ENCODE data around the gene KRT6B.

Gene KRT6B

DNA sequence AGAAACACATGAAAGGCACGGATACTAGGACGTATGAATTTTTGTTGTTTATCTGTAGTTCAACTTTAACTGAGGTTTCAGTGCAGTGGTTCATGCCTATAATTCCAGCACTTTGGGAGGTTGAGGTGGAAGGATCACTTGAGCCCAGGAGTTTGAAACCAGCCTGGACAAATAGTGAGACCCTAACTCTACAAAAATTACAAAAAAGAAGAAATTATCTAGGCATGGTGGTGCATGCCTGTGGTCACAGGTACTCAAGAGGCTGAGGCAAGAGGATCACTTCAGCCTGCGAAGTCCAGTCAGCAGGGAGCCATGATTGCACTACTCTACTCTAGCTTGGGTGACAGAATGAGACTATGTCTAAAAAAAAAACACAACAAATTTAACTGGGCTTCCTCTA is 8.0 kb downstream of the KRT6B start:
- Histone ChIP-seq H3F3A (ENCODE audit: low read depth) (no peaks in the 10 kb centered on the region), H3K9ac (ENCODE audit: low read depth, low read length, poor library complexity, severe bottlenecking) (no peak overlapping the region), H3K36me3 (ENCODE audit: insufficient read depth, low read length) (no peaks in the 10 kb centered on the region), H3K9me3 (ENCODE audit: insufficient read depth, low read depth, low read length) (no peaks in the 10 kb centered on the region), H3K9me2 (replicated peaks; ENCODE audit: low read depth, low read length) (no peaks in the 10 kb centered on the region), H3K4me1 (ENCODE audit: insufficient read depth, low read length, poor library complexity, severe bottlenecking) (no peaks in the 10 kb centered on the region), H3K27me3 (ENCODE audit: insufficient read depth, low read length, poor library complexity, severe bottlenecking) (no peaks in the 10 kb centered on the region), H3K4me3 (ENCODE audit: low read length, poor library complexity, severe bottlenecking) (no peak overlapping the region), H3K79me2 (ENCODE audit: insufficient read depth, low read length) (no peaks in the 10 kb centered on the region), H2AFZ (ENCODE audit: low read length) (no peak overlapping the region), H3K4me2 (ENCODE audit: low read depth, low read length, poor library complexity, severe bottlenecking) (no peak overlapping the region), H4K20me1 (ENCODE audit: insufficient read depth, low read length, poor library complexity, severe bottlenecking) (no peaks in the 10 kb centered on the region)
- TF ChIP-seq EZH2phosphoT487 (IDR thresholded peaks at IDR 0.05; ENCODE audit: borderline replicate concordance): no peak

DNA sequence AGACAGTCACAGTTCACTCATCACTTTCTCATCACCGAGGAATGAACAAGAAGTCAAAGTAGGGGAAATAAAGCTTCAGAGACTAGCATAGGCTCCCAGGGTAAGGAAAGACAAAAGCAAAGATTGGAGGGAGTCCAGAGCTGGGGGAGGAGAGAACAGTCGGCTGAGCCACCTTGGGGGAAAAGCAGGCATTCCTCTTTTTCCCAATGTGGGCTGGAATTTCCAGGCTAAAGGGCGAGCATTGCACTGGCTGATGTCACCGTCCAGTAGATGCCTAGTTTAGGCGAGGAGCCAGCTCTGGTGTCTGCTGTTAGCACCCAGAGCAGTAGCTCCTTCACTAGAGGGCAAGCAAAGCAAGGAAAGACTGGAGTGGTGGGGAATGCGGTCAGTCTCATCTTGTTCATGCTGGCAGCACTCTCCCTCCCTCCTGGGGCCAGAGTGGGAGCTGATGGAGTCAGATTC is 9.3 kb downstream of the KRT6B start:
- no peak overlapping the region for H2AFZ ChIP-seq (ENCODE audit: low read length)
- no peaks in the 10 kb centered on the region for H3F3A ChIP-seq (ENCODE audit: low read depth)
- no peaks in the 10 kb centered on the region for H3K4me1 ChIP-seq (ENCODE audit: insufficient read depth, low read length, poor library complexity, severe bottlenecking)
- no peaks in the 10 kb centered on the region for H4K20me1 ChIP-seq (ENCODE audit: insufficient read depth, low read length, poor library complexity, severe bottlenecking)
- H3K4me2 ChIP-seq (ENCODE audit: low read depth, low read length, poor library complexity, severe bottlenecking): no peak overlapping the region
- TF ChIP-seq EZH2phosphoT487 (IDR thresholded peaks at IDR 0.05; ENCODE audit: borderline replicate concordance): no peak
- TF ChIP-seq, protein P1, sequence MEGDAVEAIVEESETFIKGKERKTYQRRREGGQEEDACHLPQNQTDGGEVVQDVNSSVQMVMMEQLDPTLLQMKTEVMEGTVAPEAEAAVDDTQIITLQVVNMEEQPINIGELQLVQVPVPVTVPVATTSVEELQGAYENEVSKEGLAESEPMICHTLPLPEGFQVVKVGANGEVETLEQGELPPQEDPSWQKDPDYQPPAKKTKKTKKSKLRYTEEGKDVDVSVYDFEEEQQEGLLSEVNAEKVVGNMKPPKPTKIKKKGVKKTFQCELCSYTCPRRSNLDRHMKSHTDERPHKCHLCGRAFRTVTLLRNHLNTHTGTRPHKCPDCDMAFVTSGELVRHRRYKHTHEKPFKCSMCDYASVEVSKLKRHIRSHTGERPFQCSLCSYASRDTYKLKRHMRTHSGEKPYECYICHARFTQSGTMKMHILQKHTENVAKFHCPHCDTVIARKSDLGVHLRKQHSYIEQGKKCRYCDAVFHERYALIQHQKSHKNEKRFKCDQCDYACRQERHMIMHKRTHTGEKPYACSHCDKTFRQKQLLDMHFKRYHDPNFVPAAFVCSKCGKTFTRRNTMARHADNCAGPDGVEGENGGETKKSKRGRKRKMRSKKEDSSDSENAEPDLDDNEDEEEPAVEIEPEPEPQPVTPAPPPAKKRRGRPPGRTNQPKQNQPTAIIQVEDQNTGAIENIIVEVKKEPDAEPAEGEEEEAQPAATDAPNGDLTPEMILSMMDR (conservative IDR thresholded peaks at IDR 0.05; ENCODE audit: low read length): no peak
- no peaks in the 10 kb centered on the region for H3K27me3 ChIP-seq (ENCODE audit: insufficient read depth, low read length, poor library complexity, severe bottlenecking)
- H3K79me2 ChIP-seq (ENCODE audit: insufficient read depth, low read length): no peaks in the 10 kb centered on the region
- no peak overlapping the region for H3K4me3 ChIP-seq (ENCODE audit: low read length, poor library complexity, severe bottlenecking)
- no peak overlapping the region for H3K9ac ChIP-seq (ENCODE audit: low read depth, low read length, poor library complexity, severe bottlenecking)
- no peaks in the 10 kb centered on the region for H3K36me3 ChIP-seq (ENCODE audit: insufficient read depth, low read length)
- no peaks in the 10 kb centered on the region for H3K9me3 ChIP-seq (ENCODE audit: insufficient read depth, low read depth, low read length)
- no peaks in the 10 kb centered on the region for H3K9me2 ChIP-seq (replicated peaks; ENCODE audit: low read depth, low read length)

DNA sequence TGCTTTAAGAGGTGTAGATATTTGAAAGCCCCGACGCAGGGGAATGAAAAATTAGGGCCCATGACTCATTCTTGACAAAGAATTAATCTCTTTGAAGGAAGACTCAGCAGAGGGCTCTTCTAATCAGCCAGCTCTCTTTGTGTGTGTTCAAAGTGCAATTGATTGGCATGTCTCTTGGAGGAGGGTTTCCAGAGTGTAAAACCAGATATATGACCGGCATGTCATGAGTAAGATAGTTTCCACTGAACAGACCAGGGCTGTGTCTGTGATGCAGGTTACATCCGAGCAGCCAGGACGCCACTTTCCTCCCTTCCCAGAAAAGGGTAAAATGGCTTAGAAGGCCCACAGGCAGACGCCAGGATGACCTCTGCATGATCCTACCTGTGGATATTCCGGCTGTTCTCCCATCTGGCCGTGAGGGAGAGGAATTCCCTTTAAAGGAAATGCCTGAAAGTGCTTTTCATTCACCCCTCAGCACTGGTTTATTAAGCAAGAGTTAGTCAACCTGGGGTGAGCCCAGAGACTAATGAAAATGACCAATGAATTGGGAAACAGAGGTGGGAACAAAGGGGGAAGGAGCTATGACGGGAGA is 10.5 kb downstream of the KRT6B start:
- H3K4me3 ChIP-seq (ENCODE audit: low read length, poor library complexity, severe bottlenecking): no peak overlapping the region
- H3K36me3 ChIP-seq (ENCODE audit: insufficient read depth, low read length): no peaks in the 10 kb centered on the region
- H3F3A ChIP-seq (ENCODE audit: low read depth): no peaks in the 10 kb centered on the region
- H3K4me1 ChIP-seq (ENCODE audit: insufficient read depth, low read length, poor library complexity, severe bottlenecking): no peaks in the 10 kb centered on the region
- no peak overlapping the region for H2AFZ ChIP-seq (ENCODE audit: low read length)
- TF ChIP-seq, protein P1 (conservative IDR thresholded peaks at IDR 0.05; ENCODE audit: low read length): no peak
- TF ChIP-seq EZH2phosphoT487 (IDR thresholded peaks at IDR 0.05; ENCODE audit: borderline replicate concordance): no peak
- H3K9me2 ChIP-seq (replicated peaks; ENCODE audit: low read depth, low read length): no peaks in the 10 kb centered on the region
- H3K4me2 ChIP-seq (ENCODE audit: low read depth, low read length, poor library complexity, severe bottlenecking): no peak overlapping the region
- H4K20me1 ChIP-seq (ENCODE audit: insufficient read depth, low read length, poor library complexity, severe bottlenecking): no peaks in the 10 kb centered on the region
- H3K9me3 ChIP-seq (ENCODE audit: insufficient read depth, low read depth, low read length): no peaks in the 10 kb centered on the region
- no peaks in the 10 kb centered on the region for H3K79me2 ChIP-seq (ENCODE audit: insufficient read depth, low read length)
- no peak overlapping the region for H3K9ac ChIP-seq (ENCODE audit: low read depth, low read length, poor library complexity, severe bottlenecking)
- H3K27me3 ChIP-seq (ENCODE audit: insufficient read depth, low read length, poor library complexity, severe bottlenecking): no peaks in the 10 kb centered on the region

DNA sequence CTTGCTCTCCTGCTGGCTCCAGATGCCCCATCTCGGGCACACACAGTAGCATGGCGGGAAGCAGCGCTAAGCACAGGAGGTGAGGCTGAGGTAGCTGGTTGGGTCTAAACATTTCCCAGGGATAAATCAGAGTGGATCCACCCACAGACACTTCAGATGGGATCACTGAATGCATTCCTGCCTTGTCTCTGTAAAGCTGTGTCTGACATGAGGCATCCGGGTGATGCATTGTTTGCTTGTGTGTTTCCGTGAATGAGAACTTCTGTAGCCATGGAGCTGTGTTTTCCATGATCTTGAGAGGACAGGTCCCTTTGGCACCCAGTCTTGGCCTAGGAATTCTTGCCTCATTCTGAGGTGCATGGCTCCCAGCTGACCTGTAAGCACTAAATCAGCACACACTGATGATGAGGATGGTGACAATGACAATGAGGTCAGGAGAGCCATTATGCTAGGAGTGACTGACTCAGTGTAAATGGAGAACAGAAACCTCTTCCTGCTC is 11.1 kb downstream of the KRT6B start:
- Histone ChIP-seq H2AFZ (ENCODE audit: low read length) (no peak overlapping the region), H3K79me2 (ENCODE audit: insufficient read depth, low read length) (no peaks in the 10 kb centered on the region), H4K20me1 (ENCODE audit: insufficient read depth, low read length, poor library complexity, severe bottlenecking) (no peaks in the 10 kb centered on the region), H3K9me2 (replicated peaks; ENCODE audit: low read depth, low read length) (no peaks in the 10 kb centered on the region), H3K27me3 (ENCODE audit: insufficient read depth, low read length, poor library complexity, severe bottlenecking) (no peaks in the 10 kb centered on the region), H3K4me1 (ENCODE audit: insufficient read depth, low read length, poor library complexity, severe bottlenecking) (no peaks in the 10 kb centered on the region), H3K9ac (ENCODE audit: low read depth, low read length, poor library complexity, severe bottlenecking) (no peak overlapping the region), H3K4me3 (ENCODE audit: low read length, poor library complexity, severe bottlenecking) (no peak overlapping the region), H3K4me2 (ENCODE audit: low read depth, low read length, poor library complexity, severe bottlenecking) (no peak overlapping the region), H3K36me3 (ENCODE audit: insufficient read depth, low read length) (no peaks in the 10 kb centered on the region), H3F3A (ENCODE audit: low read depth) (no peaks in the 10 kb centered on the region), H3K9me3 (ENCODE audit: insufficient read depth, low read depth, low read length) (no peaks in the 10 kb centered on the region)
- TF ChIP-seq EZH2phosphoT487 (IDR thresholded peaks at IDR 0.05; ENCODE audit: borderline replicate concordance): no peak
- TF ChIP-seq, protein P1 (conservative IDR thresholded peaks at IDR 0.05; ENCODE audit: low read length): no peak
